Small intestine (tissue), 16 donors: ENCODE results near the gene GPR25. TPM values are rescaled to one million over a fixed set of nuclear protein-coding genes. Genes with fewer than 3 reads are reported as not detected.
A peak's percentile ranks its signal among the peaks of the same experiment; 100 is the strongest.

Experiments used
- DNase-seq, 2 donors: peaks; one replicate each; pipeline versions ENCODE4 v3.0.0 to v3.0.0-alpha.2; 2013
- FAIRE-seq: peaks from 2 replicates; lab custom pipeline; 2012; peaks lifted over from hg19 to GRCh38; lab: Jason Lieb, UNC
- H3K27ac ChIP-seq, 3 donors: one replicate each; pipeline ENCODE4 v1.5.1; 2013; ENCODE audit warnings: low read length in 2 of 3, mild to moderate bottlenecking in 2 of 3, control low read depth in 1 of 3, inconsistent platforms in 1 of 3, low read depth in 1 of 3, moderate library complexity in 1 of 3
- H3K27me3 ChIP-seq, 3 donors: one replicate each; pipeline ENCODE4 v1.6.1; 2013; ENCODE audit warnings: low read length in 3 of 3, inconsistent platforms in 1 of 3; ENCODE audit not compliant: control insufficient read depth in 3 of 3, insufficient read depth in 3 of 3
- H3K36me3 ChIP-seq, 3 donors: one replicate each; pipeline ENCODE4 v1.6.1; 2013; ENCODE audit warnings: low read length in 3 of 3, inconsistent platforms in 1 of 3, low read depth in 1 of 3, mild to moderate bottlenecking in 1 of 3, moderate library complexity in 1 of 3; ENCODE audit not compliant: control insufficient read depth in 3 of 3, insufficient read depth in 2 of 3
- H3K4me1 ChIP-seq, 3 donors: one replicate each; pipeline ENCODE4 v1.6.1; 2013; ENCODE audit warnings: low read length in 2 of 3, inconsistent platforms in 1 of 3, low read depth in 1 of 3, mild to moderate bottlenecking in 1 of 3, moderate library complexity in 1 of 3; ENCODE audit not compliant: control insufficient read depth in 3 of 3, insufficient read depth in 2 of 3
- H3K4me3 ChIP-seq, 3 donors: one replicate each; pipeline ENCODE4 v1.5.1; 2013; ENCODE audit warnings: low read length in 3 of 3, control low read depth in 1 of 3, inconsistent platforms in 1 of 3, low read depth in 1 of 3, mild to moderate bottlenecking in 1 of 3, moderate library complexity in 1 of 3
- H3K9me3 ChIP-seq, 2 donors: one replicate each; pipeline ENCODE4 v1.6.1; 2013; ENCODE audit warnings: low read depth in 1 of 2, low read length in 1 of 2; ENCODE audit not compliant: control insufficient read depth in 2 of 2, insufficient read depth in 1 of 2
- WGBS, 3 donors: extraction: QIAGEN DNeasy Blood & Tissue Kit; methylation state at CpG; one replicate each; pipeline ENCODE4 v1.1.7; 2013; 5-methylcytosine and 5-hydroxymethylcytosine counted together
- long read RNA-seq, 10 donors: transcript quantifications; one replicate each; lab custom pipeline, GENCODE V29; 2026
- polyA plus RNA-seq, 4 donors: library from polyadenylated mRNA; stranded (reverse) in 3 of 4; unstranded in 1 of 4; fragments of 200-250 nt in 3 of 4; fragments of 120-200 nt in 1 of 4; gene quantifications; one replicate each; pipeline versions ENCODE4 v1.2.1 to v1.2.3, GENCODE V29; 2013
- donor health status: healthy with polysubstance abuse.
- donor health status: control.
- donor health status: control.
- donor health status: Bipolar disorder and iron deficiency.
- donor health status: healthy.

Gene GPR25
- under 1 TPM in 2 of 4 donors, not detected in 2; 0.07 to 0.10 TPM for polyA plus RNA-seq
- long read RNA-seq, donor 1 = 0 reads
- long read RNA-seq, donor 2 = 0 reads
- long read RNA-seq, donor 3 = 0 reads
- long read RNA-seq, donor 4 = 0 reads
- long read RNA-seq, donor 5 = 0 reads
- long read RNA-seq, donor 6 = 0 reads
- long read RNA-seq, donor 7 = 0 reads
- long read RNA-seq, donor 8 = 0 reads
- long read RNA-seq, donor 9 = 0 reads
- long read RNA-seq, donor 10 = 0 reads

GRCh38 chr1:200872446-200873115 is at the start of gene GPR25:
TSS of gene GPR25 (plus strand) at chr1:200872981. CDS start at chr1:200873038, 57 bp downstream.
- H3K27ac ChIP-seq = no peak within 1 kb of the TSS
- peaks cover 2 to 56% (median 22%) of the 10 kb centered on the region in 3 donors for H3K27me3 ChIP-seq
- H3K4me3 ChIP-seq = peak within 1 kb of the TSS in 1 of 3 donors; percentile 37
- H3K9me3 ChIP-seq = no peaks in the 10 kb centered on the region
- 76 to 87% (median 82%) methylated on average over 23 of the region's 23 CpGs for WGBS, 3 donors
- FAIRE-seq = no peak
- no peaks in the 10 kb centered on the region for H3K36me3 ChIP-seq
- DNase-seq = no peak
- H3K4me1 ChIP-seq = peaks cover 0 to 4% (median 3%) of the 10 kb centered on the region in 3 donors

GRCh38 chr1:200831091-200831490 is 41.7 kb upstream of the GPR25 start:
- no peaks in the 10 kb centered on the region for H3K9me3 ChIP-seq
- DNase-seq (no peak), FAIRE-seq (no peak)
- H3K27me3 ChIP-seq = no peaks in the 10 kb centered on the region
- H3K36me3 ChIP-seq = peaks cover 0 to 11% (median 3%) of the 10 kb centered on the region in 3 donors
- H3K4me3 ChIP-seq = no peak overlapping the region
- 93 to 96% (median 96%) methylated on average over 2 of the region's 2 CpGs for WGBS, 3 donors
- H3K4me1 ChIP-seq = no peaks in the 10 kb centered on the region
- H3K27ac ChIP-seq = no peak overlapping the region

GRCh38 chr1:200834383-200834782 is 38.4 kb upstream of the GPR25 start:
- no peaks in the 10 kb centered on the region for H3K4me1 ChIP-seq
- H3K27me3 ChIP-seq = no peaks in the 10 kb centered on the region
- H3K9me3 ChIP-seq = no peaks in the 10 kb centered on the region
- H3K4me3 ChIP-seq = no peak overlapping the region
- FAIRE-seq = no peak
- no peak for DNase-seq
- H3K36me3 ChIP-seq = peaks cover 0 to 11% (median 3%) of the 10 kb centered on the region in 3 donors
- 92 to 95% (median 93%) methylated on average over 5 of the region's 5 CpGs for WGBS, 3 donors
- no peak overlapping the region for H3K27ac ChIP-seq

- no peak for FAIRE-seq
Measured at GRCh38 chr1:200836213-200836612, 36.6 kb upstream of the GPR25 start.

GRCh38 chr1:200837931-200838571 is 34.7 kb upstream of the GPR25 start:
- FAIRE-seq (peak; percentile 89), DNase-seq (peak; percentile 21 to 30)
- Histone ChIP-seq H3K27me3 (no peaks in the 10 kb centered on the region), H3K27ac (no peak overlapping the region), H3K36me3 (peaks cover 0 to 14% (median 3%) of the 10 kb centered on the region in 3 donors), H3K9me3 (no peaks in the 10 kb centered on the region), H3K4me3 (no peak overlapping the region), H3K4me1 (no peaks in the 10 kb centered on the region)
- 39 to 44% (median 39%) methylated on average over 2 of the region's 2 CpGs for WGBS, 3 donors

More at GRCh38 chr1:200836213-200836612, 36.6 kb upstream of the GPR25 start:
- no peak for DNase-seq
- Histone ChIP-seq H3K4me1 (no peaks in the 10 kb centered on the region), H3K36me3 (peaks cover 0 to 9% (median 3%) of the 10 kb centered on the region in 3 donors), H3K27me3 (no peaks in the 10 kb centered on the region), H3K4me3 (no peak overlapping the region), H3K9me3 (no peaks in the 10 kb centered on the region), H3K27ac (no peak overlapping the region)
- 91 to 94% (median 94%) methylated on average over 3 of the region's 3 CpGs for WGBS, 3 donors

- Histone ChIP-seq H3K27ac (no peak overlapping the region), H3K27me3 (no peaks in the 10 kb centered on the region), H3K36me3 (peaks cover 0 to 9% (median 0%) of the 10 kb centered on the region in 3 donors), H3K4me1 (no peaks in the 10 kb centered on the region), H3K4me3 (no peak overlapping the region), H3K9me3 (no peaks in the 10 kb centered on the region)
- 87 to 94% (median 88%) methylated on average over 3 of the region's 3 CpGs for WGBS, 3 donors
- DNase-seq (no peak), FAIRE-seq (no peak)
Measured at GRCh38 chr1:200838676-200839445, 33.9 kb upstream of the GPR25 start.

GRCh38 chr1:200845360-200845759 is 27.4 kb upstream of the GPR25 start:
- no peaks in the 10 kb centered on the region for H3K9me3 ChIP-seq
- no peaks in the 10 kb centered on the region for H3K27me3 ChIP-seq
- DNase-seq = no peak
- H3K4me1 ChIP-seq = no peaks in the 10 kb centered on the region
- H3K4me3 ChIP-seq = no peak overlapping the region
- H3K36me3 ChIP-seq = peaks cover 0 to 12% (median 7%) of the 10 kb centered on the region in 3 donors
- no peak for FAIRE-seq
- 95 to 99% (median 98%) methylated on average over 4 of the region's 4 CpGs for WGBS, 3 donors
- no peak overlapping the region for H3K27ac ChIP-seq

GRCh38 chr1:200846398-200846797 is 26.4 kb upstream of the GPR25 start:
- H3K27me3 ChIP-seq = no peaks in the 10 kb centered on the region
- FAIRE-seq = no peak
- 82 to 93% (median 92%) methylated on average over 1 of the region's 1 CpG for WGBS, 3 donors
- DNase-seq = no peak
- no peaks in the 10 kb centered on the region for H3K9me3 ChIP-seq
- peaks cover 0 to 8% (median 7%) of the 10 kb centered on the region in 3 donors for H3K36me3 ChIP-seq
- no peak overlapping the region for H3K4me3 ChIP-seq
- H3K27ac ChIP-seq = no peak overlapping the region
- H3K4me1 ChIP-seq = no peaks in the 10 kb centered on the region
